ENCODE results near the gene LRRC56. TPM values are rescaled to one million over a fixed set of nuclear protein-coding genes. Genes with fewer than 3 reads are reported as not detected.
A peak's percentile ranks its signal among the peaks of the same experiment; 100 is the strongest.

Gene LRRC56
- total RNA-seq, 4 donors from 2014 or later: 2.3 to 8.4 (median 3.1) TPM

DNA sequence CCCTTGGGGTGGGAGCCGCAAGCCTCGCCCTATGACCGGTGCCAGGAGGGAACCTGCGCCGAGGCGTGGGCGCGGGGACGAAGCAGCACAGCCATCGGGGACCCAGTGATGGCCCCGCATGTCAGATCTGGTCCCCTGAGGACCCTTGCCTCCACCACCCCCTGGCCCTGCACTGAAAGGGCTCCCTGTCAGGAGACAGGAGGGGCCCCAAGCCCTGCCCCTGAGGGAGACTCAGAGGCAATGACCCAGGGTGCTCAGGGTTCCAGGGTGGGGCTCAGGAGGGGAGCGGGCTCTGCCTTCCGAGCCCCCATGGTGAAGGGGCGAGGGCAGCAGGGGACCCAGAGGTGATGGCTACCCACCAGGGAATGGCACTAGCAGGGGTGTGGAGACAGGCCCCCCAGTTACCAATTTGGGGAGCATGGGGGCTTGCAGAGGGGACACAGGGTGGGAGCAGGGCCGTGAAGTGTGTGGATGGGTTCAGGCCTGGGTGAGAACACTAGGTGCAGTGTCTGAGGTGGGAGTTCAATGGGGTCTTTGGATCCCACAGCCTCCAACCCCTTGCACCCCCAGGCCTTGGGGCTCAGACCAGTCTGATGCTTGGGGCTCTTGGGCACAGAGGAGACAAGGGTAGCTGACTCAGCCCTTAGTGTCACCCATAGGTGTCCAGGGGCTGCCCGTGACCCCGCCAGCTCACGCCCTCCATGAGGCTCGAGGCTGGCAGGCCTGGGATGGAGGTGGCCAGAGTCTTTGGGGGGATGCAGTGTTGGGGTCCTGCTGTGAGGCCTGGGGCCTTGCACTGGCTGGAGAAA, 499 bp downstream of the LRRC56 start:
- in situ Hi-C loops (cut with MboI; ENCODE audit: low pct_ligation_motif_present in 1 of 4, low pct_unique_long_range_greater_than_20kb in 1 of 4, low sequenced_read_pairs in 3 of 4): no loop called here
- no peak for DNase-seq
- peak overlapping the region in 3 of 4 donors; percentile 18 to 95 (median 83) for H3K4me3 ChIP-seq
- peaks cover 11 to 37% (median 35%) of the 10 kb centered on the region in 4 donors for H3K4me1 ChIP-seq
- TF ChIP-seq EP300 (IDR thresholded peaks at IDR 0.05; ENCODE audit: low read depth) (no peak), POLR2A (IDR thresholded peaks at IDR 0.05) (no peak), POLR2AphosphoS5 (IDR thresholded peaks at IDR 0.05) (no peak)
- TF ChIP-seq, protein P1, sequence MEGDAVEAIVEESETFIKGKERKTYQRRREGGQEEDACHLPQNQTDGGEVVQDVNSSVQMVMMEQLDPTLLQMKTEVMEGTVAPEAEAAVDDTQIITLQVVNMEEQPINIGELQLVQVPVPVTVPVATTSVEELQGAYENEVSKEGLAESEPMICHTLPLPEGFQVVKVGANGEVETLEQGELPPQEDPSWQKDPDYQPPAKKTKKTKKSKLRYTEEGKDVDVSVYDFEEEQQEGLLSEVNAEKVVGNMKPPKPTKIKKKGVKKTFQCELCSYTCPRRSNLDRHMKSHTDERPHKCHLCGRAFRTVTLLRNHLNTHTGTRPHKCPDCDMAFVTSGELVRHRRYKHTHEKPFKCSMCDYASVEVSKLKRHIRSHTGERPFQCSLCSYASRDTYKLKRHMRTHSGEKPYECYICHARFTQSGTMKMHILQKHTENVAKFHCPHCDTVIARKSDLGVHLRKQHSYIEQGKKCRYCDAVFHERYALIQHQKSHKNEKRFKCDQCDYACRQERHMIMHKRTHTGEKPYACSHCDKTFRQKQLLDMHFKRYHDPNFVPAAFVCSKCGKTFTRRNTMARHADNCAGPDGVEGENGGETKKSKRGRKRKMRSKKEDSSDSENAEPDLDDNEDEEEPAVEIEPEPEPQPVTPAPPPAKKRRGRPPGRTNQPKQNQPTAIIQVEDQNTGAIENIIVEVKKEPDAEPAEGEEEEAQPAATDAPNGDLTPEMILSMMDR (IDR thresholded peaks at IDR 0.05): no peak
- no peaks in the 10 kb centered on the region for H3K9me3 ChIP-seq
- H3K27ac ChIP-seq: peak overlapping the region; percentile 87 to 95 (median 92)
- WGBS, 2 donors (ENCODE audit: low coverage in 1 of 2): 65% methylated on average over 10 of the region's 19 CpGs; no CpG with 5 or more reads in 1 of the 2 donors
- intact Hi-C loops (cut with DNase I; ENCODE audit: low total_unique reads): no loop called here
- no peaks in the 10 kb centered on the region for H3K36me3 ChIP-seq
- peaks cover 2% of the 10 kb centered on the region for H3K27me3 ChIP-seq

DNA sequence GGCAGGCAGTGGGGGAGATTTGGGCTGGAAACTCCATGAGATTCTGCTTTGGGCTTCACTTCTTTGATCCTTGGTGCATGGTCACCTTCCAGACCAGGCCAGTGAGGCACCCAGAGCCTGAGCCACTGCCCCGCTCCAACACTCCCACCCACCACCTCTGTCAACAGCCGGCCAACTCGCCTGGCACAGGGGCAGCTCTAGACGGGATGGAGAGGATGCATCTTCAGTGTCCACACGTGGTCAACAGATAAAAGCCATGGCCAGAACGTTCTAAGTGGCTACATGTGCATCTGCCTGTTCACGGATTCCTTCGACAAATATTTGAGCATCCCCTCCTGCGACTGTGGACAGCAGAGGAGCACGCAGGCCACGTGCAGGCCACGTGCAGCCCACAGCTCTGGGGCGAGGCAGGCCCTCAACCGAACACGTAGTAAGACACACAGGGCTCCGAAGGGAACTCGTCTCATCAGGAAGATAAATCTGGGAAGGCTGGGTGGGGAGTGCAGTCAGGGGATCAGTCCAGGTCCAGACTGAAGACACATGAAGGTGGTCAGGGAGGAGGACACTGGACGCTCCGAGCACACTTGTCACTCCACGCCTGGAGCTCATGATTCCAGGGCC, 1.2 kb downstream of the LRRC56 start:
- DNase-seq: no peak
- no peak overlapping the region for H3K27ac ChIP-seq
- in situ Hi-C loops (cut with MboI; ENCODE audit: low pct_ligation_motif_present in 1 of 4, low pct_unique_long_range_greater_than_20kb in 1 of 4, low sequenced_read_pairs in 3 of 4) (no loop called here), intact Hi-C loops (cut with DNase I; ENCODE audit: low total_unique reads) (no loop called here)
- H3K36me3 ChIP-seq: no peaks in the 10 kb centered on the region
- peaks cover 10 to 35% (median 34%) of the 10 kb centered on the region in 4 donors for H3K4me1 ChIP-seq
- H3K4me3 ChIP-seq: no peak overlapping the region
- WGBS, 2 donors (ENCODE audit: low coverage in 1 of 2): 91% methylated on average over 20 of the region's 20 CpGs; no CpG with 5 or more reads in 1 of the 2 donors
- TF ChIP-seq, protein P1 (IDR thresholded peaks at IDR 0.05): no peak
- no peak for TF ChIP-seq POLR2A (IDR thresholded peaks at IDR 0.05)
- TF ChIP-seq POLR2AphosphoS5 (IDR thresholded peaks at IDR 0.05): no peak
- TF ChIP-seq EP300 (IDR thresholded peaks at IDR 0.05; ENCODE audit: low read depth): no peak
- H3K27me3 ChIP-seq: peaks cover 2% of the 10 kb centered on the region
- no peaks in the 10 kb centered on the region for H3K9me3 ChIP-seq

DNA sequence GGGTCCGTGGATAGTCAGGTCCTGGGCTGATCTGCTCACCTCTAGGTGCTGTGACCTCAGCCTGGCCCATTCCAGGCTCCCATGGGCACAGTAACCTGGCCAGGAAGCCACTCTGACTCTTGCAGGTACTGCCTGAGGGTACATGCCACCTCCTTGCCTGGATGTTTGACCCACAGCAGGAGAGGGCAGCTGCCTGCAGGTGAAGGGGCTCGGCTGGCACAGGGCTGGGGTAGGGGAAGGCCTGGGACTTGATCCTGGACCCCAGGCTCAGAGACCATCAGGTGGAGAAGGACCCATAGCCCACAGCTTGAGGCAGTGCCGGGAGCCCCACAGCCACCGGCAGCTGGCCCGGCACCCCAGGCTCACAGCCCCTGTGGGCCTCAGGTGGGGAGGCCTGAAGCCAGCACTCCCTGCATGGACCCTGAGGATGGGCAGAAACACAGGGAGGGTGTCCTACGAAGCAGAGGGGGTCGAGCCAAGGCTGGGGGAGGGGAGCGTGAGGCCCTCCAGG, 2.7 kb downstream of the LRRC56 start:
- peaks cover 2% of the 10 kb centered on the region for H3K27me3 ChIP-seq
- in situ Hi-C loops (cut with MboI; ENCODE audit: low pct_ligation_motif_present in 1 of 4, low pct_unique_long_range_greater_than_20kb in 1 of 4, low sequenced_read_pairs in 3 of 4): no loop called here
- 93% methylated on average over 7 of the region's 8 CpGs; no CpG with 5 or more reads in 1 of the 2 donors for WGBS, 2 donors (ENCODE audit: low coverage in 1 of 2)

More for the DNA sequence above, 2.7 kb downstream of the LRRC56 start:
- no peaks in the 10 kb centered on the region for H3K36me3 ChIP-seq
- no peak overlapping the region for H3K27ac ChIP-seq
- TF ChIP-seq, protein P1 (IDR thresholded peaks at IDR 0.05): no peak
- TF ChIP-seq POLR2A (IDR thresholded peaks at IDR 0.05) (no peak), POLR2AphosphoS5 (IDR thresholded peaks at IDR 0.05) (no peak), EP300 (IDR thresholded peaks at IDR 0.05; ENCODE audit: low read depth) (no peak)
- H3K4me1 ChIP-seq: peaks cover 0 to 29% (median 25%) of the 10 kb centered on the region in 4 donors
- intact Hi-C loops (cut with DNase I; ENCODE audit: low total_unique reads): no loop called here
- H3K9me3 ChIP-seq: no peaks in the 10 kb centered on the region
- H3K4me3 ChIP-seq: no peak overlapping the region
- DNase-seq: no peak

All from transverse colon (tissue), 4 donors.